Type B pancreatic cell (in vitro differentiated cells): ENCODE data around the gene KIF1B. TPM values are rescaled to one million over a fixed set of nuclear protein-coding genes. Genes with fewer than 3 reads are reported as not detected.

Source experiments
- DNase-seq: peaks from one replicate; pipeline ENCODE4 v3.0.0; 2021; ENCODE audit warnings: mixed read lengths; ENCODE audit not compliant: unreplicated experiment; ENCODE audit errors: extremely low spot score
- H3K27ac Mint-ChIP-seq: 2 replicates; pipeline ENCODE4 v1.8.0; 2021; ENCODE audit warnings: mild to moderate bottlenecking, mixed read lengths
- H3K27me3 Mint-ChIP-seq: 2 replicates; pipeline ENCODE4 v1.8.0; 2021; ENCODE audit warnings: mixed read lengths
- H3K36me3 Mint-ChIP-seq: 2 replicates; pipeline ENCODE4 v1.8.0; 2021; ENCODE audit warnings: mixed read lengths
- H3K4me1 Mint-ChIP-seq: one replicate; pipeline ENCODE4 v1.8.0; 2021; ENCODE audit warnings: mixed read lengths; ENCODE audit not compliant: unreplicated experiment
- H3K4me3 Mint-ChIP-seq: 2 replicates; pipeline ENCODE4 v1.8.0; 2021; ENCODE audit warnings: mild to moderate bottlenecking, mixed read lengths
- H3K9me3 Mint-ChIP-seq: 2 replicates; pipeline ENCODE4 v1.8.0; 2021; ENCODE audit warnings: mixed read lengths
- total RNA-seq: library from RNA; stranded (reverse); gene quantifications from 2 replicates; pipeline ENCODE4 v1.2.1, GENCODE V29; 2021; ENCODE audit warnings: low replicate concordance
- TF ChIP-seq, protein P1 (sequence below): fragments of 200-600 bp; sonication (generic); conservative IDR thresholded peaks from 2 replicates; pipeline ENCODE4 v1.5.0; 2021; ENCODE audit warnings: antibody characterized with exemption, mild to moderate bottlenecking

Gene KIF1B
- total RNA-seq, 1 donor from 2014 or later: 64.3 TPM

DNA sequence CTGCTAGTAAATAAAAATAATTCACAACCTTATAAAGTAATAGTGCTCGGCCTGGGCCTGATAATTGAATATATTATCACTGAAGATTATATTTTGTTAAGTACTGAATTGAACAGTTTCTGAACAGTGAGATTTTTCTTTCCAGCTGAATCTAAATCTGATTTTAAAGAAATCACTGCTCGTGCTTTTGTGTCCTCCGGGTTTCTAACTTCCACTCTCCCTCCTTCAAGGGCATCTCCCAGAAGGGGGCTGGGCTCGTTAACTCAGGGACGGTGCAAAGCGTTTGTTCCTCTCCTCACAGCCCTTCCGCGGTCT lies 823 bp upstream of the KIF1B start:
- Mint-ChIP-seq H3K27ac (peak overlapping the region; percentile 98), H3K27me3 (no peaks in the 10 kb centered on the region), H3K4me3 (peak overlapping the region; percentile 99), H3K9me3 (no peaks in the 10 kb centered on the region), H3K4me1 (peaks cover 29% of the 10 kb centered on the region), H3K36me3 (no peaks in the 10 kb centered on the region)
- DNase-seq: no peak
- TF ChIP-seq, protein P1, sequence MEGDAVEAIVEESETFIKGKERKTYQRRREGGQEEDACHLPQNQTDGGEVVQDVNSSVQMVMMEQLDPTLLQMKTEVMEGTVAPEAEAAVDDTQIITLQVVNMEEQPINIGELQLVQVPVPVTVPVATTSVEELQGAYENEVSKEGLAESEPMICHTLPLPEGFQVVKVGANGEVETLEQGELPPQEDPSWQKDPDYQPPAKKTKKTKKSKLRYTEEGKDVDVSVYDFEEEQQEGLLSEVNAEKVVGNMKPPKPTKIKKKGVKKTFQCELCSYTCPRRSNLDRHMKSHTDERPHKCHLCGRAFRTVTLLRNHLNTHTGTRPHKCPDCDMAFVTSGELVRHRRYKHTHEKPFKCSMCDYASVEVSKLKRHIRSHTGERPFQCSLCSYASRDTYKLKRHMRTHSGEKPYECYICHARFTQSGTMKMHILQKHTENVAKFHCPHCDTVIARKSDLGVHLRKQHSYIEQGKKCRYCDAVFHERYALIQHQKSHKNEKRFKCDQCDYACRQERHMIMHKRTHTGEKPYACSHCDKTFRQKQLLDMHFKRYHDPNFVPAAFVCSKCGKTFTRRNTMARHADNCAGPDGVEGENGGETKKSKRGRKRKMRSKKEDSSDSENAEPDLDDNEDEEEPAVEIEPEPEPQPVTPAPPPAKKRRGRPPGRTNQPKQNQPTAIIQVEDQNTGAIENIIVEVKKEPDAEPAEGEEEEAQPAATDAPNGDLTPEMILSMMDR: no peak

DNA sequence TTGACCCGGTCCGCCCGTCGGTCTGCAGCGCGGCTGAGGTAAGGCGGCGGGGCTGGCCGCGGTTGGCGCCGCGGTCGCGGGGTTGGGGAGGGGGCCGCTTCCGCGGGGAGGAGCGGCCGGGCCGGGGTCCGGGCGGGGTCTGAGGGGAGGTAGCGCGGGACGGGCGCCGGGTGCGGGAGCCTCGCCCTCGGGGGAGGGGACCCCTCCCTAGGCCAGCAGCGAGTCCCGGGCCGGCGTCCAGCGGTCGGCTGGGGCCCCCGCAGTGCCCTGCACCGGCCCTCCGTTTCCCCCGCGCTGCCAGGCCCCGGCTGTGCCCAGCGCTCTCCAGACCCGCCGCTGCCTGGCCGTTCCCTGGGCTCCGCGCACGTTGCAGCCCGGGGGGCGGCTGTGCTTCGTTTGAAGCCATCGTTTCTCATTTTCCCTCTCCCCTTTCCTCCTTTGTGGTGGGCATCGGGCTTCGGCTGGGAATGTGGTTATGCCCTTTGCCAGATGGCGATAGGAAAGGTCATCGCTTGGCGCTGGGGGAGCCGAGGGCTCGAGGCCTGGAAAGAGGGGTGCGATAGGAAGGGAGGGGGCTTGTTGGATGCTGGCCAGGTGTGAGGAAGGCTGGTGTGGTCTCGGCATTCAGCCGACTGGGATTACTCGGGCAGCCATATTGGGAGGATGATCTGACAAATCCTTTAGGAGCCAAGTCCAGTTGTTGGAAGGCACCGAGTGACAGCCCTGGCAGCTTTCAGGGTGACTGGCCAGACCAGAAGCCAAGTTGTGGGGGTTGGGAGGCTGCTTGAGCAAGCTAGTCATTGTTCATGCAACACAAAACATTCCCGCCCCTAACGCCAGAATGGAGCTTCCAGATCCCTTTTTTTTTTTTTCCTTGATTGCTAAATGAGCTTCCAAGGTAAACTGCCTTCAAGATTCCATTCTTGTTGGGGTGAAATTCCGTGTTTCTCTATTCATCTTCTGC lies 753 bp downstream of the KIF1B start:
- no peaks in the 10 kb centered on the region for H3K27me3 Mint-ChIP-seq
- peak; percentile 71 for DNase-seq
- H3K4me1 Mint-ChIP-seq: peaks cover 33% of the 10 kb centered on the region
- TF ChIP-seq, protein P1: no peak
- H3K9me3 Mint-ChIP-seq: no peaks in the 10 kb centered on the region
- no peaks in the 10 kb centered on the region for H3K36me3 Mint-ChIP-seq
- H3K4me3 Mint-ChIP-seq: peak overlapping the region; percentile 96
- H3K27ac Mint-ChIP-seq: peak overlapping the region; percentile 97

DNA sequence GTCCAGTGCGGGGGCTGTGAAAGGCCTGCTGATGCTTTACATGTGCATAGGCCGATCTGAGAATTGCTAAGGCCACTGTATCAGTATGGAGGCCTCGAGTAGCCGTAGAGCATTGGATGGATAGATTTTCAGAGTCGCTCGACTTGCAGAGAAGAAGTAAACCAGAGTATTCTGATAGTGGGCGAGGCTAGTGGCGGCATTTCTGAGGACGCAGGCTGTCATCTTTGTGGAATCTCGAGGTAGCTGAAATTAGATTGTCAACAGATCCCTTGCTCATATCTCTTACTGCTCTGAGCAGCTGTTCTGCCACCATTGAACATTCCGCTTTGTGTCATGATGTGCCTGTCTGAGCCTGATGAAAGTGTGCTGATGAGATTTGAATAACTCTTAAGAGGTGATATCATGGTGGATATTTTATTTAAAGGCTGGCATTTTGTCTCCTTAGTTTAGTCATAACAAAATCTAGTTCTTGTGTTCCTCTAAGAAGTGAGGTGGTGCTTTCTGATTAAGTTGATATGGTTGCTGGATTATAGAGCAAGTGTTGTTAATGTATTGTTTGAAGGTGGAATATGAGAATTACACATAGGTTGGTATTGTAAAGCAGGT lies 1.5 kb downstream of the KIF1B start:
- DNase-seq: no peak

DNA sequence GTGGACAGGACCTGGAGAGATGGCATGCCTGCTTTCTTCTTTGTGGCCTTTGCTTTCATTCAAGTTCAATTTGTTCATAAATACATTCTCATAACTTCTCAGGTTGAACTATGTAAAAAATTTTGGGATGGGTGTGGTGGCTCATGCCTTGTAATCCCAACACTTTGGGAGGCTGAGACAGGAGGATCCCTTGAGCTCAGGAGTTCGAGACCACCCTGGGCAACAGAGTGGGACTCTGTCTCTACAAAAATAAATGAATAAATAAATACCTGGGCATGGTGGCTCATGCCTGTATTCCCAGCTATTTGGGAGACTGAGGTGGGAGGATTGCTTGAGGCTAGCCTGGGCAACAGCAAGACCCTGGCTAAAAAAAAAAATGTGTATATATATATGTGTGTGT lies 2.1 kb downstream of the KIF1B start:
- no peaks in the 10 kb centered on the region for H3K36me3 Mint-ChIP-seq
- no peak for DNase-seq
- TF ChIP-seq, protein P1: no peak
- H3K27me3 Mint-ChIP-seq: no peaks in the 10 kb centered on the region
- peak overlapping the region; percentile 97 for H3K27ac Mint-ChIP-seq
- peak overlapping the region; percentile 96 for H3K4me3 Mint-ChIP-seq
- H3K9me3 Mint-ChIP-seq: no peaks in the 10 kb centered on the region
- peaks cover 40% of the 10 kb centered on the region for H3K4me1 Mint-ChIP-seq

More for the DNA sequence above, 1.5 kb downstream of the KIF1B start:
- Mint-ChIP-seq H3K27ac (peak overlapping the region; percentile 97), H3K9me3 (no peaks in the 10 kb centered on the region), H3K4me3 (peak overlapping the region; percentile 96), H3K36me3 (no peaks in the 10 kb centered on the region), H3K4me1 (peaks cover 39% of the 10 kb centered on the region), H3K27me3 (no peaks in the 10 kb centered on the region)
- TF ChIP-seq, protein P1: no peak

DNA sequence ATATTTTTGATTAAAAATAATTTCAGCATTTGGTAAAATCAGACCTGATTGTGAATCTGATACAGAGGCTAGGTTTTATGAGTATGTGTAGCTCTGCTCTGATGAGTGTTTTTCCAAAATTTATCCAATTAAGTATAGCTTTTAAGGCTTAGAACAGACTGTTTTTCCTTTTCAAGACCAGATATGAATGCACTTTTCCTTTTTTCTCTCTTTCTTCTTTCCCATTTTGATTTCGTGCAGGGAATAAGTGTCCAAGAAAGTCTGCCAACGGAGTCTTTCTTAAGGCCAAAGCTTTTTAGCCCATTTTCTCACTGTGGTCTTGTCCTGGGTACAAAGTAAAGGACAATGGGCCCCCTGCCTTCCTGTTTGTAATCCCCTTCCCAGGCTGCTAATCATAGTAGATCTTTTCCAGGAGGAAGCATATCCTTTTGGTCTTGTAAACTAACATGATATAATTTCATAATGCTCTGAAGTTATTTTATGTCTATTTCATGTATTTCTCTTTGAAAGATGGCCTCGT lies 2.9 kb downstream of the KIF1B start:
- no peak for DNase-seq
- H3K9me3 Mint-ChIP-seq: no peaks in the 10 kb centered on the region
- H3K4me1 Mint-ChIP-seq: peaks cover 48% of the 10 kb centered on the region
- TF ChIP-seq, protein P1: no peak
- no peaks in the 10 kb centered on the region for H3K36me3 Mint-ChIP-seq
- no peaks in the 10 kb centered on the region for H3K27me3 Mint-ChIP-seq
- peak overlapping the region; percentile 70 for H3K27ac Mint-ChIP-seq
- H3K4me3 Mint-ChIP-seq: peak overlapping the region; percentile 80
